WERI-Rb-1 (cell line): ENCODE data around the gene ZMYM4.

Experiments used
- DNase-seq: peaks from one replicate; pipeline ENCODE4 v3.0.0-alpha.2; 2020
- H3K27ac ChIP-seq: fragments of 250-450 bp; sonication (Bioruptor Pico); 2 replicates; pipeline ENCODE4 v1.5.1; 2020; ENCODE audit warnings: mild to moderate bottlenecking, moderate library complexity
- H3K27me3 ChIP-seq: fragments of 250-450 bp; sonication (Bioruptor Pico); 2 replicates; pipeline ENCODE4 v1.5.1; 2021; ENCODE audit warnings: mild to moderate bottlenecking, low read depth, moderate library complexity; ENCODE audit not compliant: insufficient read depth, severe bottlenecking
- H3K36me3 ChIP-seq: fragments of 250-450 bp; sonication (Bioruptor Pico); 2 replicates; pipeline ENCODE4 v1.5.1; 2020; ENCODE audit warnings: mild to moderate bottlenecking, moderate library complexity
- H3K4me3 ChIP-seq: 2 replicates; pipeline ENCODE4 v1.5.1; 2011; ENCODE audit warnings: low read depth, mild to moderate bottlenecking, control low read depth, low read length
- H3K9me3 ChIP-seq: fragments of 250-450 bp; sonication (Bioruptor Pico); 2 replicates; pipeline ENCODE4 v1.5.1; 2021; ENCODE audit warnings: mild to moderate bottlenecking, moderate library complexity; ENCODE audit not compliant: severe bottlenecking
- TF ChIP-seq, protein P1 (sequence below): IDR thresholded peaks from 2 replicates; pipeline ENCODE4 v1.5.1; 2011; ENCODE audit warnings: low read depth, mild to moderate bottlenecking, control low read depth, inconsistent platforms, low read length

Gene ZMYM4

DNA sequence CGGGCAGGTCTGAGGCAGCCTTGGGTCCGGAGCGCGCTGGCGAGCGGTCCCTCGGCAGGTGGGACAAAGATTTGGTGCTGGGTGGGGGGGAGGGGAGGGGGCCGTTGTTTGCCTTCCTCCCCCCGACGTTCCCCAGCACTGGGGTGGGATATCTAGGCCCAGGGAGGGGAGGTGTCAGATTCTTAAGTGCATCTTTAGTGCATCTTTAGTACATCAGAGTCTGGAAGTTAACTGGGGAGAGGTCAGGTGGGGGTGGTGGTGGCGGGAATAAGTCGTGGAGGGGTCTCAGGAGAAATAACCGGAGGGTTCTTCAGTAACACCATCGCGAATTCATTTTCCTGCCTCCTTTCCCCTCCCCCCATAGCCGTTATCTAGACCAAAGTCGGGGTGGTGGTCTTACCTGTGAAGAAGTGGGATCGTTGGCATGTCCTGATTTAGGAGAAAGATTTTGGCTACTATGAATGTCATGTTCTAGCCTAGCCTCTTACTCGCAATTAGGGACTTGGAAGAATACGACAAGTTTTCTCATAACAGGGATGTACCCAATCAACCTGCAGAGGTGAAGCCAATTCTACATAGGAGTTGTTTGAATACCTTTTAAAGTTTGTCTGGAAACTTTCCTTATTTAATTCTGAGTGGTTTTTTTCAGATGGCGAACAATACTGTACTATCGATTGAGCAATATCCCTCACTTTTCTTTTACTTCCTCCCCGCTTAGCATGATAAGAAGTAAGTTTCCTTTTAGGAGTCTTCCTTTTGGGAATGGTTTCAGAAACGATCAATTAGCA is 886 bp downstream of the ZMYM4 start:
- peak overlapping the region; percentile 79 for H3K4me3 ChIP-seq
- peaks cover 17% of the 10 kb centered on the region for H3K36me3 ChIP-seq
- no peaks in the 10 kb centered on the region for H3K27me3 ChIP-seq
- peak overlapping the region; percentile 93 for H3K27ac ChIP-seq
- DNase-seq, result no peak
- TF ChIP-seq, protein P1, sequence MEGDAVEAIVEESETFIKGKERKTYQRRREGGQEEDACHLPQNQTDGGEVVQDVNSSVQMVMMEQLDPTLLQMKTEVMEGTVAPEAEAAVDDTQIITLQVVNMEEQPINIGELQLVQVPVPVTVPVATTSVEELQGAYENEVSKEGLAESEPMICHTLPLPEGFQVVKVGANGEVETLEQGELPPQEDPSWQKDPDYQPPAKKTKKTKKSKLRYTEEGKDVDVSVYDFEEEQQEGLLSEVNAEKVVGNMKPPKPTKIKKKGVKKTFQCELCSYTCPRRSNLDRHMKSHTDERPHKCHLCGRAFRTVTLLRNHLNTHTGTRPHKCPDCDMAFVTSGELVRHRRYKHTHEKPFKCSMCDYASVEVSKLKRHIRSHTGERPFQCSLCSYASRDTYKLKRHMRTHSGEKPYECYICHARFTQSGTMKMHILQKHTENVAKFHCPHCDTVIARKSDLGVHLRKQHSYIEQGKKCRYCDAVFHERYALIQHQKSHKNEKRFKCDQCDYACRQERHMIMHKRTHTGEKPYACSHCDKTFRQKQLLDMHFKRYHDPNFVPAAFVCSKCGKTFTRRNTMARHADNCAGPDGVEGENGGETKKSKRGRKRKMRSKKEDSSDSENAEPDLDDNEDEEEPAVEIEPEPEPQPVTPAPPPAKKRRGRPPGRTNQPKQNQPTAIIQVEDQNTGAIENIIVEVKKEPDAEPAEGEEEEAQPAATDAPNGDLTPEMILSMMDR, result no peak
- no peaks in the 10 kb centered on the region for H3K9me3 ChIP-seq

DNA sequence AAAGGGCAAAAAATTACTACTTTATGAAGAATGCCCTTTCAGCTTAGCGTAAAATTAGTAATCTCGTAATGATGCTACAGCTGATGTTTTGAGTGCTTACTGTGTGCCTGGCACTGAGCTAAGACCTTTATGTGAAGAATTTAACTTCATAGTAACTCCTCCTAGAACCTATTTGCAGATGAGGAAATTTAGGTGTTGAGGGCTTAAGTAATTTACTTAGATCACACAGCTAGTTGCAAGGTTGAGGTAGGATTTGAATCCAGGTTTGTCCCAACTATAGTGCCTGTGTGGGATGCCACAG is 1.4 kb downstream of the ZMYM4 start:
- H3K27ac ChIP-seq, result no peak overlapping the region
- no peaks in the 10 kb centered on the region for H3K9me3 ChIP-seq
- H3K4me3 ChIP-seq, result no peak overlapping the region
- TF ChIP-seq, protein P1, result no peak
- peaks cover 17% of the 10 kb centered on the region for H3K36me3 ChIP-seq
- DNase-seq, result no peak
- H3K27me3 ChIP-seq, result no peaks in the 10 kb centered on the region

DNA sequence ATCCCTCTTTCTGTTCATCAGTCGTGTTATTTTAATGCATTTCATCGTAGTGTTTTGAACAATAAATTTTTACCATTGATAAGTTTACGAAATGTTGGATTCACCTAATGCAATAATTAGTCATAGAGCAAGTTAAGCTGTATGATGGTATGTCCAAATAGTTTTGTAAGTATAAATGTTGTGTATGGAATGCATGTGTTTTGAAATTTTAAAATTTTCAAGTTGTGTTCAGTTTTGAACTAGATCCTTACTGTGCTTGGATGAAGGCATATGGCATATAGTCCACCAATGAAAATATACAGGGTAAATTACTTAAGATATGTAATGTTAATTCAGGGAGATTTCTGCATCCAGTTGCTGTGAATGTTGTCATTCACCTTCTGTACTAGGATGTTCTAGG is 2.3 kb downstream of the ZMYM4 start:
- H3K9me3 ChIP-seq, result no peaks in the 10 kb centered on the region
- TF ChIP-seq, protein P1, result no peak
- H3K4me3 ChIP-seq, result no peak overlapping the region
- DNase-seq, result no peak
- no peak overlapping the region for H3K27ac ChIP-seq
- no peaks in the 10 kb centered on the region for H3K27me3 ChIP-seq
- peaks cover 17% of the 10 kb centered on the region for H3K36me3 ChIP-seq

DNA sequence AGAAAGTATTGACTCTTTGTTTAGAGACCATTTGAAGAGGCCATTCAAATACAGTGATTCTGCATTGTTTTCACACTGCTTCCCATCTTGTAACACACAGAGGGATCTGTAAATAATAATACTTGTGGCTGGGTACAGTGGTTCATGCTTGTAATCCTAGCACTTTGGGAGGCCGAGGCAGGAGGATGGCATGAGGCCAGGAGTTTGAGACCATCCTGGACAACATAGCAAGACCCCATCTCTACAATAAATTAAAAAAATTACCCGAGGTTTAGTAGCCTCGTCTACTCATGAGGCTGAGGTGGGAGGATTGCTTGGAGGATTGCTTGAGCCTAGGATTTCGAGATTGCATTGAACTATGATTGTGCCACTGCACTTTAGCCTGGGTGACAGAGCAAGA is 5.7 kb downstream of the ZMYM4 start:
- no peak overlapping the region for H3K4me3 ChIP-seq
- no peak for DNase-seq
- H3K9me3 ChIP-seq, result no peaks in the 10 kb centered on the region
- peaks cover 25% of the 10 kb centered on the region for H3K36me3 ChIP-seq
- H3K27ac ChIP-seq, result no peak overlapping the region
- TF ChIP-seq, protein P1, result no peak
- H3K27me3 ChIP-seq, result no peaks in the 10 kb centered on the region

DNA sequence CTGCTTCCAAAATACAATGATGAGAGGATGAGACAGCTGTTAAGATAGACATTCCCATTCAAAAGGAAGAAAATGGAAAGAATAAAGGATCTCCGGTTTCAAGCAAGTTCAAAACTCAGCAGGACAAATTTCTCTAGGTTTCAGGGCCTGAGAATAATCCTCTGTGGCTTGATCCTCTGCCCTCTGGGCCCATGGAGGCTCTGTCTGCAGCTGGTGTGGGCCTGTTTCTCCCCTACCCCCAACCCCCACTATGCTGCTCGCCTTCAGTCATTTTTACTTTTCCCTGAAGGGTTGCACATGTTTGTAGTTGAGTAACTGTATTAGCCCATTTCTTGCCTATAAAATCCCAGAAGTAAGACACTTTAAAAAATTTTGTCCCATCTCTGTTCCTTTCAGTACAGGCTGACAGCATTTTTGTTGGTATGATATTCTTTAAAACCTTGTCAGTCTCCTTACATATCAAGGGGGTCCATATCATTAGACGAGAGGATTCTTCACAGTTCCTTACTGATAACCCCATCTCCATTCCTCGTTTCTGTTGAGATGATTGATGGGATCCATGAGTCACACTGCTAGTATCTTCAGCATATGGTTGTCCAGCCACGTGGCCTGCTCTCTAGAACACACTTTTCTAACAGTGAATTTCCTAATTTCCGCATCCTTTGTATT is 10.5 kb downstream of the ZMYM4 start:
- no peaks in the 10 kb centered on the region for H3K9me3 ChIP-seq
- no peaks in the 10 kb centered on the region for H3K27me3 ChIP-seq
- no peak for DNase-seq
- H3K4me3 ChIP-seq, result no peak overlapping the region
- no peak overlapping the region for H3K27ac ChIP-seq
- peaks cover 11% of the 10 kb centered on the region; the same call in 1 of the 2 replicates for H3K36me3 ChIP-seq
- TF ChIP-seq, protein P1, result no peak
